DOHH2 (cell line): ENCODE data around the gene P3R3URF.

Source experiments
- H3F3A ChIP-seq: fragments of 200-600 bp; sonication (generic), shearing (Covaris generic); 2 replicates; pipeline ENCODE4 v1.6.0; 2016; ENCODE audit warnings: antibody characterized with exemption, mild to moderate bottlenecking; ENCODE audit not compliant: control insufficient read depth, insufficient read depth
- H3K27ac ChIP-seq: fragments of 200-600 bp; sonication (generic); 2 replicates; pipeline ENCODE4 v1.5.1; 2014; ENCODE audit warnings: low read depth, mild to moderate bottlenecking, low read length, moderate library complexity
- H3K27me3 ChIP-seq: fragments of 200-600 bp; sonication (generic); 2 replicates; pipeline ENCODE4 v1.6.1; 2014; ENCODE audit warnings: mild to moderate bottlenecking, low read length, mixed read lengths; ENCODE audit not compliant: control insufficient read depth
- H3K36me3 ChIP-seq: fragments of 200-600 bp; sonication (generic); 2 replicates; pipeline ENCODE4 v1.6.1; 2014; ENCODE audit warnings: mild to moderate bottlenecking, low read length, moderate library complexity, mixed read lengths; ENCODE audit not compliant: control insufficient read depth
- H3K4me1 ChIP-seq: fragments of 200-600 bp; sonication (generic); 2 replicates; pipeline ENCODE4 v1.6.1; 2014; ENCODE audit warnings: mild to moderate bottlenecking, low read length, mixed read lengths; ENCODE audit not compliant: control insufficient read depth
- H3K4me2 ChIP-seq: fragments of 200-600 bp; sonication (generic); 2 replicates; pipeline ENCODE4 v1.6.0; 2014; ENCODE audit warnings: mild to moderate bottlenecking, low read length, moderate library complexity
- H3K4me3 ChIP-seq: fragments of 200-600 bp; sonication (generic); 2 replicates; pipeline ENCODE4 v1.5.1; 2014; ENCODE audit warnings: mild to moderate bottlenecking, low read length, mixed read lengths
- H3K79me2 ChIP-seq: fragments of 200-600 bp; sonication (generic); 2 replicates; pipeline ENCODE4 v1.6.1; 2014; ENCODE audit warnings: mild to moderate bottlenecking, low read length, mixed read lengths; ENCODE audit not compliant: control insufficient read depth
- H3K9me2 ChIP-seq: fragments of 200-600 bp; sonication (generic); replicated peaks from 2 replicates; pipeline ENCODE4 v1.6.1; 2014; ENCODE audit warnings: mild to moderate bottlenecking, low read length, mixed read lengths; ENCODE audit not compliant: control insufficient read depth
- H3K9me3 ChIP-seq: fragments of 200-600 bp; sonication (generic); 2 replicates; pipeline ENCODE4 v1.6.1; 2014; ENCODE audit warnings: antibody characterized with exemption, low read length, mixed read lengths; ENCODE audit not compliant: control insufficient read depth, insufficient read depth
- H4K20me1 ChIP-seq: fragments of 200-600 bp; sonication (generic); 2 replicates; pipeline ENCODE4 v1.6.0; 2014; ENCODE audit warnings: low read depth, mild to moderate bottlenecking, antibody characterized with exemption, low read length, moderate library complexity; ENCODE audit not compliant: control insufficient read depth, insufficient read depth
- EZH2phosphoT487 ChIP-seq: fragments of 200-600 bp; sonication (generic); IDR thresholded peaks from 2 replicates; pipeline ENCODE4 v1.6.1; 2017; ENCODE audit warnings: borderline replicate concordance, mild to moderate bottlenecking, antibody characterized with exemption, low read length, moderate library complexity, mixed read lengths
- TF ChIP-seq, protein P1 (sequence below): fragments of 200-600 bp; sonication (generic); IDR thresholded peaks from one replicate; pipeline ENCODE4 v1.5.1; 2014; ENCODE audit warnings: antibody characterized with exemption, mild to moderate bottlenecking, low read depth, low read length; ENCODE audit not compliant: poor library complexity, severe bottlenecking

P3R3URF gene

GRCh38 chr1:46160212-46160611 lies 16.1 kb downstream of the P3R3URF start:
- TF ChIP-seq EZH2phosphoT487: no peak
- no peaks in the 10 kb centered on the region for H3K27me3 ChIP-seq
- H3K79me2 ChIP-seq: no peaks in the 10 kb centered on the region
- no peaks in the 10 kb centered on the region for H3K36me3 ChIP-seq
- no peaks in the 10 kb centered on the region for H3K9me2 ChIP-seq
- H3K4me1 ChIP-seq: no peaks in the 10 kb centered on the region
- H3K27ac ChIP-seq: no peak overlapping the region
- H3K4me3 ChIP-seq: no peak overlapping the region
- H3F3A ChIP-seq: no peaks in the 10 kb centered on the region
- H4K20me1 ChIP-seq: no peaks in the 10 kb centered on the region
- no peak overlapping the region for H3K4me2 ChIP-seq
- H3K9me3 ChIP-seq: no peaks in the 10 kb centered on the region

DNA sequence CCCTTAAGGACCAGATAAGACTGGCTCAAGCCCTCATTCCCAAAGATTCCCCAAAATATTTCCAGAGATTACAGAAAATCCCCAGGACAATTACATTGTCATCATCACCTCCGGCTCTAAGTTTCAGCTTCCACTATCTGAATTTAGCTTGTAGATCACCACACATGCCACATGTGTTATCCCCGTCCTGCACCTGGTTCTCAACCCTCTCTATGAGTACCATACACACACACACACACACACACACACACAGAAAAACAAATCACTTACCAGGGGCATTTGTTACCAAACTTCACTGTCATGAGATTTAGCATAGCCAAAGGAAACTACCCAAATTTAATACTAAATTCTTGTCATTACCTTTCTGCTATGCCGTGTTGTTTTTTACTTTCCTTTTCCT lies 16.8 kb downstream of the P3R3URF start:
- H4K20me1 ChIP-seq: no peaks in the 10 kb centered on the region
- H3K4me2 ChIP-seq: no peak overlapping the region
- H3K36me3 ChIP-seq: no peaks in the 10 kb centered on the region
- H3K79me2 ChIP-seq: no peaks in the 10 kb centered on the region
- TF ChIP-seq, protein P1, sequence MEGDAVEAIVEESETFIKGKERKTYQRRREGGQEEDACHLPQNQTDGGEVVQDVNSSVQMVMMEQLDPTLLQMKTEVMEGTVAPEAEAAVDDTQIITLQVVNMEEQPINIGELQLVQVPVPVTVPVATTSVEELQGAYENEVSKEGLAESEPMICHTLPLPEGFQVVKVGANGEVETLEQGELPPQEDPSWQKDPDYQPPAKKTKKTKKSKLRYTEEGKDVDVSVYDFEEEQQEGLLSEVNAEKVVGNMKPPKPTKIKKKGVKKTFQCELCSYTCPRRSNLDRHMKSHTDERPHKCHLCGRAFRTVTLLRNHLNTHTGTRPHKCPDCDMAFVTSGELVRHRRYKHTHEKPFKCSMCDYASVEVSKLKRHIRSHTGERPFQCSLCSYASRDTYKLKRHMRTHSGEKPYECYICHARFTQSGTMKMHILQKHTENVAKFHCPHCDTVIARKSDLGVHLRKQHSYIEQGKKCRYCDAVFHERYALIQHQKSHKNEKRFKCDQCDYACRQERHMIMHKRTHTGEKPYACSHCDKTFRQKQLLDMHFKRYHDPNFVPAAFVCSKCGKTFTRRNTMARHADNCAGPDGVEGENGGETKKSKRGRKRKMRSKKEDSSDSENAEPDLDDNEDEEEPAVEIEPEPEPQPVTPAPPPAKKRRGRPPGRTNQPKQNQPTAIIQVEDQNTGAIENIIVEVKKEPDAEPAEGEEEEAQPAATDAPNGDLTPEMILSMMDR: no peak
- no peaks in the 10 kb centered on the region for H3K9me3 ChIP-seq
- H3K27ac ChIP-seq: no peak overlapping the region
- H3K4me1 ChIP-seq: no peaks in the 10 kb centered on the region
- H3K9me2 ChIP-seq: no peaks in the 10 kb centered on the region
- no peaks in the 10 kb centered on the region for H3F3A ChIP-seq
- no peaks in the 10 kb centered on the region for H3K27me3 ChIP-seq
- no peak overlapping the region for H3K4me3 ChIP-seq

DNA sequence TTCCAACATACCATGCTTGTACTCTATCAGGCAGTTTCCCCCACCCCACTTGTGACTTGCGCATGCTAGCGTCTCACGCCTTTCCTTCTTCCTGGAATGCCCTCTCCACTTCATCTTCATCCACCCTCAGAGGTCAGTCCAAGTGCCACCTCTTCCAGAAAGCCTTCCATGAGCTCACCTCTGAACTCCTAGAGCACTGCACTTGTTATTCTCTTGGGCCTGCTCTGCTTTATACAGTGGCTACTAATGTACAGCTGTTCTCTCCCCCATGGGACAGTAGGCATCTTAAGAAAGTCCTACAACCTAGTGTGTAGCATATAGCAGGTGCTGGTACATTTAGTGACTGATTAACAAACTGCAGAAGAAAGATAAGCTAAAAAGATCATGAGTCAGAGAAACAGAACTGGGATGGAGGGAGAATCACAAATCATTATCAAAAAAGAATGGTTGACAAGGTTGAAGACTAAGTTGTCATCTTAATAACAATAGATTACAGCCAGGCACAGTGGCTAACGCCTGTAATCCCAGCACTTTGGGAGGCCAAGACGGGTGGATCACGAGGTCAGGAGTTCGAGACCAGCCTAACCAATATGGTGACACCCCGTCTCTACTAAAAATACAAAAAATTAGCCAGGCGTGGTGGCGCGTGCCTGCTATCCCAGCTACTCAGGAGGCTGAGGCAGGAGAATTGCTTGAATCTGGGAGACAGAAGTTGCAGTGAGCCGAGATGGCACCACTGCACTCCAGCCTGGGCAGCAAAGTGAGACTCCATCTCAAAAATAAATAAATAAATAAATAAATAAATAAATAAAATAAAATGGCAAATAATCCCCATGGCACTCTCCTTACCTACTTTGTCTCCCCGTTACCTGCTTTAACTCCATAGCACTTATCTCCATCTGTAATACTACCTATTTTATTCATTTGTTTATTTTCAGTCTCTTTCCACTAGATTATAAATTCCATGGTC lies 17.7 kb downstream of the P3R3URF start:
- Histone ChIP-seq H3K9me2 (no peaks in the 10 kb centered on the region), H4K20me1 (no peaks in the 10 kb centered on the region), H3K27ac (no peak overlapping the region), H3K9me3 (no peaks in the 10 kb centered on the region), H3K4me2 (no peak overlapping the region), H3K4me1 (no peaks in the 10 kb centered on the region), H3F3A (no peaks in the 10 kb centered on the region), H3K36me3 (no peaks in the 10 kb centered on the region), H3K27me3 (no peaks in the 10 kb centered on the region), H3K4me3 (no peak overlapping the region), H3K79me2 (no peaks in the 10 kb centered on the region)
- TF ChIP-seq EZH2phosphoT487: no peak
- TF ChIP-seq, protein P1: no peak

- H3K36me3 ChIP-seq: no peaks in the 10 kb centered on the region
- TF ChIP-seq, protein P1: no peak
- no peak for TF ChIP-seq EZH2phosphoT487
- no peak overlapping the region for H3K4me2 ChIP-seq
- no peaks in the 10 kb centered on the region for H3F3A ChIP-seq
- no peaks in the 10 kb centered on the region for H3K4me1 ChIP-seq
- H4K20me1 ChIP-seq: no peaks in the 10 kb centered on the region
- no peaks in the 10 kb centered on the region for H3K9me2 ChIP-seq
- no peaks in the 10 kb centered on the region for H3K9me3 ChIP-seq
- no peak overlapping the region for H3K27ac ChIP-seq
- H3K79me2 ChIP-seq: no peaks in the 10 kb centered on the region
- no peak overlapping the region for H3K4me3 ChIP-seq
- no peaks in the 10 kb centered on the region for H3K27me3 ChIP-seq
Measured at GRCh38 chr1:46157916-46158311, 18.4 kb downstream of the P3R3URF start.
